Vagina (tissue), 2 donors: ENCODE data around the gene PDE7B.

ENCODE experiments used
- POLR2A ChIP-seq, 2 donors: fragments of 450-650 bp; IDR thresholded peaks; one replicate each; pipeline ENCODE4 v1.6.1; 2017; ENCODE audit warnings: antibody characterized with exemption in 2 of 2, mild to moderate bottlenecking in 2 of 2, moderate library complexity in 2 of 2
- TF ChIP-seq, protein P1 (sequence below), 3 experiments: fragments of 450-650 bp in 2 of 3; fragments of 200-600 bp in 1 of 3; sonication (generic) in 1 of 3; IDR thresholded peaks; one replicate each; pipeline ENCODE4 v1.5.1; 2017 to 2019; ENCODE audit warnings: antibody characterized with exemption in 3 of 3, mild to moderate bottlenecking in 2 of 3, moderate library complexity in 2 of 3

DNA sequence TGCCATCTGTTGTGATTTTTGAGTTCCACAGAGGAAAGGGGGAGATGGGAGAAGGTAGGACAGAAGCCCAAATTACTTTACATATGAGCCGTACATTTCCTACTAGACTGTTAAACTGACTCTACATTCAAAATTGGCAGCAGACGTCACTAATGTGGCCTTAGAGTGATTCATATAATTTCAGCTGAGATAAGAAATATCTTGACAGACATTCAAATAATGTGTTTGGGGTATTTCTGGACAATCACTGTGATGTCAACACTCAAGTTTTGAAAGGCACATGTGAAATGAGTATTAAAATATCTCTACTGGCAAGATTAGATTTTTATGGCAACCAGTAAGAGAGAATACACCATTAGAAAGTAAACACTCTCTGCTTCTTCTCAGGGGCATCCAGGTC lies 294.6 kb downstream of the PDE7B start:
- no peak for TF ChIP-seq POLR2A (IDR thresholded peaks at IDR 0.05)
- TF ChIP-seq, protein P1, sequence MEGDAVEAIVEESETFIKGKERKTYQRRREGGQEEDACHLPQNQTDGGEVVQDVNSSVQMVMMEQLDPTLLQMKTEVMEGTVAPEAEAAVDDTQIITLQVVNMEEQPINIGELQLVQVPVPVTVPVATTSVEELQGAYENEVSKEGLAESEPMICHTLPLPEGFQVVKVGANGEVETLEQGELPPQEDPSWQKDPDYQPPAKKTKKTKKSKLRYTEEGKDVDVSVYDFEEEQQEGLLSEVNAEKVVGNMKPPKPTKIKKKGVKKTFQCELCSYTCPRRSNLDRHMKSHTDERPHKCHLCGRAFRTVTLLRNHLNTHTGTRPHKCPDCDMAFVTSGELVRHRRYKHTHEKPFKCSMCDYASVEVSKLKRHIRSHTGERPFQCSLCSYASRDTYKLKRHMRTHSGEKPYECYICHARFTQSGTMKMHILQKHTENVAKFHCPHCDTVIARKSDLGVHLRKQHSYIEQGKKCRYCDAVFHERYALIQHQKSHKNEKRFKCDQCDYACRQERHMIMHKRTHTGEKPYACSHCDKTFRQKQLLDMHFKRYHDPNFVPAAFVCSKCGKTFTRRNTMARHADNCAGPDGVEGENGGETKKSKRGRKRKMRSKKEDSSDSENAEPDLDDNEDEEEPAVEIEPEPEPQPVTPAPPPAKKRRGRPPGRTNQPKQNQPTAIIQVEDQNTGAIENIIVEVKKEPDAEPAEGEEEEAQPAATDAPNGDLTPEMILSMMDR (IDR thresholded peaks at IDR 0.05) = no peak
